ENCODE results near the gene RUVBL2.

Gene RUVBL2

DNA sequence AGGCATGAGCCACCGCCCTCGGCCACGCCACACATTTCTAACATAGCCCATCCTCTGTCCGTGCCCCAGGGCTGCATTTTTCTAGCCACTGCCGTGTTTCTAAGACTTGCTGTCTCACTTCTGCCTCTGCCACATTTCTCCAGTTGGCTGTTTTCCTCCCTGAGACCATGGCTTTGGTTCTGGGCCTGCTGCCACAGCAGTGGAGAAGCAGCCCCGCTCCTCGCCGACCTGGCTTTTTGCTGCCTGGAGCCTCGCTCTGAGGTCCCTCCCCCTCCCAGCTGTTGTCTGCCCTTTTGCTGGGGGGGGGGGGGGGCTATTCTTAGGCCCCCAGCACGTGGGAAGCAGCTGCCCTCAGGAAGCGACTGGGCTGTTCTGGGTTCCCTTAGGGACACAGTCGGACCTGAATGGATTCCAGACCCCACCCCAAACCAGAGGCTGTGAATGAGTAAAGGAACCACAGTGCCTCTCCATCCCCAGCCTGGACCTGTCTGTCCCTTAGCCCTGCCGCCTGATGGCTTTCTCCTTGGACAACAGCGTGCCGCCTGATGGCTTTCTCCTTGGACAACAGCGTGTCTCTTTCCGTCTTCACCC, 3.9 kb upstream of the RUVBL2 start:
- DNase-seq: no peak

GRCh38 chr19:48990400-48990799, 3.3 kb upstream of the RUVBL2 start:
- no peak for DNase-seq

GRCh38 chr19:48991011-48991609, 2.6 kb upstream of the RUVBL2 start:
- DNase-seq: no peak

GRCh38 chr19:48991873-48992580, 1.7 kb upstream of the RUVBL2 start:
- DNase-seq: no peak

DNA sequence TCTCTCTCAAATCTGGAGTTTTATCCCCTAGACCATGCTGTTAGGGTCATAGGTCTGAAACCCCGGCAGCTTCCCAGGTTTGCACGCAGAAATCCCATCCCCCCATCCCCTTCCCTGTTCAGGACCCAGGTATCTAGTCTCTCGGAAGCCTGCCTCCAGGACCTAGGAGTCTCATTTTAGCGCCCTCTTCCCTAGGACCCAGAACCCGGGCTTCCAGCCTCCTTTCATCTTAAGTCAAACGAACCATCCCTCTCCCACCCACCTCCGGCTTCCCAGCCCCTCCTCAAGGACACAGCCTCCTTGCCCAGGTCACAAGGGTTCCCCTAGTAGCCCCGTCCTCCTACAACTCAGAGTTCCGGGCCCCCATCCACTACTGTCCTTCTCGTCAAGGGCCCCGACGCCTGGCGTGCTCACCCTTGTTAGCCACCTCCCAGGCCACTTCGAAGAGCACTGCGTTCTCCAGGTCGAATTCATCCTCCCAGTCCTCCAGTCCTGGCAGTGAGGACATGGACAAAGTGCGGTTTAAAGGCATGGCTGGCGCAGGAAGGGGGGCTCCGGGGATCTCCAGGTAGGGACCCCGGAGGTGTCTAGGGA, 1.0 kb upstream of the RUVBL2 start:
- no peak for DNase-seq

GRCh38 chr19:48994035-48994386, 324 bp downstream of the RUVBL2 start:
- no peak for DNase-seq

GRCh38 chr19:48997972-48998371, 4.3 kb downstream of the RUVBL2 start:
- DNase-seq: peak; percentile 44

DNA sequence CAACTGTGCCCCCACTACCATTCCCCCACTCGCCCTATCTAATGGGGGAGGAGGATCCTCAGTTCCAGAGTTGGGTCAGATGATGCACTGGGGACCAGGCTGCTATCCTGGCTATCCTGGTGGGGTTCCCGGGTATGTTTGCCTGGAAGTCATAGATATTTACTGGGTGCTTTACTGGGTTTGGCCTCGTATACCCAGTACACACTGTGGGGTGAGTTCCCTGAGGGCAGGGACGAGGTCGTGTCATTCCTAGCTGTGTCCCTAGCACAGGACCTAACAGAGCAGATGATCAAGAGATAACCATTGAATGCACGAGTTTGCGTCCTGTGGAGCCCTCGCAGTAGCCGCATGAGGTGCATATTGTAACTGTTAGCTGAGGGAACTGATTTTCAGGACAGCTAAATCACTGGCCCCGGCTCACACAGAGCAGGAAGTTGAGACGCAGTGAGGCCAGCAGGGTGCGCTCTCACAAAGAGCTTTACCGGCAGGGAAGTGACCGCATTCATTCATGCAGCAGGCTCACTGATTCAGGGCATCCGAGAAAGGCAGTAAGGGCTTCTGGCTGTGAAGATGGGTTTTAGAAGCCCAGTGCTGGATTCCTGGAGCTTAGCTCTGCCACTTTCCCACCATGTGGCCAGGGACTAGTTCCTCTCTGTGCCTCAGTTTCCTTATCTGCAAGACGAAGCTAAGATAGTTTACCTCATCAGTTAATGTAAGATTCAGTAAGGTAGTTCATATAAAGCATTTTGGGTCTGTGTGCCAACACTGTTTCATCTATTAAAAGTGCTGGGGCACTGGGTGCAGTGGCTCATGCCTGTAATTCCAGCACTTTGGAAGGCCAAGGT, 6.0 kb downstream of the RUVBL2 start:
- DNase-seq: peak; percentile 78

DNA sequence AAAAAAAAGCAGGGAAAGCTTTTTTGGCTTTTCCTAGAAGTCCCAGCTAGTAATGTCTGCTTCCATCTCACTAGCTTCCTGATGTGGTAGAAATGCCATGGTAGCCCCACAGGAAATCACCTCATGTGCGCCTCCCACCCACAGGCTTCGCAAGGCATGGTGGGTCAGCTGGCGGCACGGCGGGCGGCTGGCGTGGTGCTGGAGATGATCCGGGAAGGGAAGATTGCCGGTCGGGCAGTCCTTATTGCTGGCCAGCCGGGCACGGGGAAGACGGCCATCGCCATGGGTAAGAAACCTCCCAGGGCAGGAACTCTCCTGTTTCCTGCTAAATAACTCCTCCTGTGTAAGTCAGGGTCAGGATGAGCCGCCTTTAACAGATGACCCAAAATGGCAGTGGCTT, 10.4 kb downstream of the RUVBL2 start:
- DNase-seq: no peak

GRCh38 chr19:49004964-49005614, 11.4 kb downstream of the RUVBL2 start:
- no peak for DNase-seq

- no peak for DNase-seq
These were observed 13.2 kb downstream of the RUVBL2 start for GRCh38 chr19:49006905-49007304.

- no peak for DNase-seq
These were observed 16.1 kb downstream of the RUVBL2 start for GRCh38 chr19:49009828-49010227.

GRCh38 chr19:49010453-49010852, 16.8 kb downstream of the RUVBL2 start:
- DNase-seq: no peak

DNA sequence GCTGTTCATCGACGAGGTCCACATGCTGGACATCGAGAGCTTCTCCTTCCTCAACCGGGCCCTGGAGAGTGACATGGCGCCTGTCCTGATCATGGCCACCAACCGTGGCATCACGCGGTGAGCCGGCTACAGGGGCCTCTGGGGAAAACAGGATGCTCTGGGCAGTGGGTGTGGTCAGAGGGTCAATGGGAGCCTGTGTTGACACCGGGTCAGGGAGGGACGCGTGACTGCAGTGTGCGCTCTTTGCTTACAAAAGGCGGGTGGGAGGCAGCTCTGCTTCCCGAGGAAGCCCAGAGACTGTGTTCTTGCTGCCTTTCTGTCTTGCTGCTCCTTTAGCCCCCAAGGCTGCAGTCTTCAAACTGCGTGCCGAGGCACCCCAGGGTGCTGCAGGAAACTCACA, 17.5 kb downstream of the RUVBL2 start:
- DNase-seq: no peak

- no peak for DNase-seq
These were observed 20.6 kb downstream of the RUVBL2 start for GRCh38 chr19:49014123-49014869.

DNA sequence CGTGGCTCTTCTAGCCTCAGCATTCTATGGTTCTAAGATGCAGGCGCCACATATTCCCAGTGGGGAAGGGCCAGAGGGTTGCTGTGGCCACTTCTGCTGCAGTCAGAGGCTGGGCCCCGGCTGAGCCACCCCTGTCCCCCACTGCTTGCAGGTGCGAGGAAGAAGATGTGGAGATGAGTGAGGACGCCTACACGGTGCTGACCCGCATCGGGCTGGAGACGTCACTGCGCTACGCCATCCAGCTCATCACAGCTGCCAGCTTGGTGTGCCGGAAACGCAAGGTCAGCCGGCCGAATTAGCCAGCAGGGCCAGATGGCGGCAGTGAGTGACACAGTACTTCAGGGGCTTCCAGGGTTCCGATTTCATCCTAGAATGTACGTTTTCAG, 21.2 kb downstream of the RUVBL2 start:
- no peak for DNase-seq

DNA sequence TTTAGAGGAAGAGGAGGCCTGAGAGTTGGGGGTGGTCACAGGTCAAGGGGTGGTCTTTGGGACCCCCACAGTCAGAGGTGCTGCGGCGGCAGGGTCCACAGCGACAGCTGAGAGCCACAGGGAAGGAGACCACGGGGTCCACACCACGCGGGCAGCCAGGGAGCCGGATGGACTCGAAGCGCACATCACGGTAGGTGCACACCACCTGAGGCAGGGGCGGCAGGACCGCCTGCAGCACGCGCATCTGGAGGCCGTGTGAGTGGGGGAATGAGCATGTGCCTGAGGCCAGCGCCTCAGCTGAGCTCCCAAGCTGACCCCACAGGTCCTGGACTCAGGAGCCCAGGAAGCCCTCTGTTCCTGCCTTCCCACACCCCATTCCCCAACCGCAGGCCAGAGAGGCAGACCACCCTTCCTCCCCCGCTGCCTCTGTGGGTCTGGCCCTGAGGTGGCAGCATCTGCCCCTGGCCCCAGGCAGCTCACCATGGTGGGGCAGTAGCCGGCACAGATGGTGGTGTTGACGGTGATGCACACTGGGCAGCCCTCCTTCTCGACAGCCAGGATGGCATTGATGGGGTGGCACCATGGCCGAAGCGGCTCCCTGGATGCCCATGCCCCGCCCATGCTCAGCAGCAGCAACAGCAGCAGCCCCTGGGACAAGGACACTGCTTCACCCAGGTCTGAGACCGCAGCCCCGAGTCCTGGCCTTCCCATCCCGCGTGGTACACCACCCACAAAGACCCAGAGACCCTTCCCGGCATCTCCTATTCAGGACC, 22.6 kb downstream of the RUVBL2 start:
- DNase-seq: no peak

DNA sequence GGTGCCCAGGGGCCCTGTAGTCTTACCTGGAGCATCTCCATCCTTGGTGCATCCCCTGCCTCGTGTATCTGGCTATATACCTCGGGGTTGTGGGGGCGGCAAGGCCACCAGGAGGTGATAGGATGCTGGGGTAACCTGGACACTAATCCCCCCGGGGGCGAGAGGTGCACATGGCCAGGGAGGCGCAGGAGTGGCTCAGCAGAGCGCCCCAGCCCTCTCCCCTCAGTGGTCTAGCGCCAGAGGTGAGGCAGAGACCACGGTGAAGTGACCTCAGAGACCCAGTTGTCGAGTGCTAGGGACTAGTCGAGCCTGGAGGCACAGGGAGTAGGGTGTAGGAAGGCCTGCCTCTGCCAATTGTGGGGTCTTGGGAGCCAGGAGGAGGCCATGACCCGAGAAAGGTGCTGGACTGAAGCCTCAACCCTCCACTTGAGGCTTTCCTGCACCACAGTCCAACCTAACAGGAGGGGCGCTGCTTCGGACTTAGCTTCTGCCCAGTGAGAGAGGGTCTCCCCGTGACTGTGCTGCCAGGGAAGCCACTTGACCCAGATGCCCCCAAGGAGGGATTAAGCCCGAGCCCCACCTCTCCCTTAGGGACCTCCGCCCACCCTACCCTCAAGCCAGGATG, 23.5 kb downstream of the RUVBL2 start, which contains the start of gene LHB:
TSS of gene LHB (minus strand) at position 51 of the 625 bp plus-strand sequence. CDS start at position 41, 10 bp downstream.
- DNase-seq: no peak

- peak; percentile 71 for DNase-seq
These were observed 24.1 kb downstream of the RUVBL2 start for GRCh38 chr19:49017666-49018351.

All from CD4-positive, alpha-beta T cell treated with Interleukin-17A for 1 hour (primary cell).